ENCODE data around the gene OR5M3. TPM values are rescaled to one million over a fixed set of nuclear protein-coding genes. Genes with fewer than 3 reads are reported as not detected.

The OR5M3 gene
- total RNA-seq, 4 donors from 2014 or later: not detected

- Histone ChIP-seq H3K4me1 (peaks cover 0 to 6% (median 1%) of the 10 kb centered on the region in 4 donors), H3K27ac (no peak overlapping the region), H3K27me3 (no peaks in the 10 kb centered on the region), H3K4me3 (no peak overlapping the region), H3K36me3 (no peaks in the 10 kb centered on the region), H3K9me3 (no peaks in the 10 kb centered on the region)
- in situ Hi-C loops (cut with MboI; ENCODE audit: low pct_ligation_motif_present in 1 of 4, low pct_unique_long_range_greater_than_20kb in 1 of 4, low sequenced_read_pairs in 3 of 4) (no loop called here), intact Hi-C loops (cut with DNase I; ENCODE audit: low total_unique reads) (no loop called here)
- no peak for TF ChIP-seq POLR2A (IDR thresholded peaks at IDR 0.05)
- TF ChIP-seq EP300 (IDR thresholded peaks at IDR 0.05; ENCODE audit: low read depth): no peak
- no peak for TF ChIP-seq CTCF (IDR thresholded peaks at IDR 0.05)
- TF ChIP-seq POLR2AphosphoS5 (IDR thresholded peaks at IDR 0.05): no peak
- no peak for DNase-seq
- 53 to 55% methylated on average over 1 of the region's 1 CpG for WGBS, 2 donors (ENCODE audit: low coverage in 1 of 2)
Observed at GRCh38 chr11:56474729-56475235, 1.6 kb upstream of the OR5M3 start.

DNA sequence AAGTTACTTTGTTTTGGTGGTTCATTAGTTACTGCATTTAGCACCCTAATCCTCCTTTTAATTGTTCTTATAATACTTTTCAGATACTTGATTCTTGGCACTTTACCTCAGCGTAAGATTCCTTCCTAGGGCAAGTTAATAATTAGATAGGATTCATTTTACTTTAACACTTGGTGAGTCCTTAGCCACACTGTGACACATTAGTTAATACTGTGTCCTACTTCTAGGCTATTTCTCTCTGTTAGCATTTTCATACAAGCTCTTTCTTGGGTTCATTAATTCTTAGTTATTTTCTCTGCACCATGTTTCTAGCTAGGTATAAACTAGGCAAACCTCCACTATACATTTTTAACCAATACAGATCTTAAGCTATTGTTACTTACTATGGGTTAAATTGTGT, 16.1 kb downstream of the OR5M3 start:
- intact Hi-C loops (cut with DNase I; ENCODE audit: low total_unique reads): no loop called here
- no peaks in the 10 kb centered on the region for H3K27me3 ChIP-seq
- no peaks in the 10 kb centered on the region for H3K9me3 ChIP-seq
- H3K4me3 ChIP-seq: no peak overlapping the region
- TF ChIP-seq CTCF (IDR thresholded peaks at IDR 0.05) (no peak), EP300 (IDR thresholded peaks at IDR 0.05; ENCODE audit: low read depth) (no peak), POLR2A (IDR thresholded peaks at IDR 0.05) (no peak), POLR2AphosphoS5 (IDR thresholded peaks at IDR 0.05) (no peak)
- WGBS, 2 donors (ENCODE audit: low coverage in 1 of 2): 81 to 86% methylated on average over 1 of the region's 1 CpG
- H3K27ac ChIP-seq: no peak overlapping the region
- in situ Hi-C loops (cut with MboI; ENCODE audit: low pct_ligation_motif_present in 1 of 4, low pct_unique_long_range_greater_than_20kb in 1 of 4, low sequenced_read_pairs in 3 of 4): no loop called here
- DNase-seq: no peak
- H3K36me3 ChIP-seq: no peaks in the 10 kb centered on the region
- no peaks in the 10 kb centered on the region for H3K4me1 ChIP-seq

GRCh38 chr11:56453521-56453920, 19.6 kb downstream of the OR5M3 start:
- intact Hi-C loops (cut with DNase I; ENCODE audit: low total_unique reads) (no loop called here), in situ Hi-C loops (cut with MboI; ENCODE audit: low pct_ligation_motif_present in 1 of 4, low pct_unique_long_range_greater_than_20kb in 1 of 4, low sequenced_read_pairs in 3 of 4) (no loop called here)
- no peak for TF ChIP-seq EP300 (IDR thresholded peaks at IDR 0.05; ENCODE audit: low read depth)
- TF ChIP-seq POLR2AphosphoS5 (IDR thresholded peaks at IDR 0.05): no peak
- TF ChIP-seq CTCF (IDR thresholded peaks at IDR 0.05): no peak
- Histone ChIP-seq H3K9me3 (no peaks in the 10 kb centered on the region), H3K36me3 (no peaks in the 10 kb centered on the region), H3K4me1 (no peaks in the 10 kb centered on the region), H3K27ac (no peak overlapping the region), H3K27me3 (no peaks in the 10 kb centered on the region), H3K4me3 (no peak overlapping the region)
- 69% methylated on average over 4 of the region's 4 CpGs; no CpG with 5 or more reads in 1 of the 2 donors for WGBS, 2 donors (ENCODE audit: low coverage in 1 of 2)
- no peak for DNase-seq

Other genes with a start within 250 kb of the OR5M3 start
- gene OR5T2, start 239.1 kb downstream of the OR5M3 start, total RNA-seq: not detected
- gene OR5T3, start 221.1 kb downstream of the OR5M3 start, total RNA-seq: not detected
- gene OR5T1, start 199.2 kb downstream of the OR5M3 start, total RNA-seq: not detected
- gene OR8H1, start 181.1 kb downstream of the OR5M3 start, total RNA-seq: not detected
- gene OR8K3, start 158.2 kb downstream of the OR5M3 start, total RNA-seq: not detected
- not detected for gene OR8K1, start 127.3 kb downstream of the OR5M3 start, total RNA-seq
- gene OR8J1, start 119.1 kb downstream of the OR5M3 start, total RNA-seq: not detected
- gene OR8U1, start 97.7 kb downstream of the OR5M3 start, total RNA-seq: not detected
- gene OR5AL1, start 60.7 kb downstream of the OR5M3 start, total RNA-seq: not detected
- not detected for gene OR5M8, start 18.0 kb upstream of the OR5M3 start, total RNA-seq
- gene OR5M11, start 69.9 kb upstream of the OR5M3 start, total RNA-seq: not detected
- not detected for gene OR5M10, start 104.4 kb upstream of the OR5M3 start, total RNA-seq
- not detected for gene OR5M1, start 141.5 kb upstream of the OR5M3 start, total RNA-seq
- not detected for gene OR5AP2, start 169.1 kb upstream of the OR5M3 start, total RNA-seq
- not detected for gene OR5AR1, start 190.3 kb upstream of the OR5M3 start, total RNA-seq
- not detected for gene OR9G1, start 225.7 kb upstream of the OR5M3 start, total RNA-seq